ENCODE data around the gene LEKR1. TPM values are rescaled to one million over a fixed set of nuclear protein-coding genes. Genes with fewer than 3 reads are reported as not detected.

LEKR1 gene
- total and polyA plus RNA-seq, 2 of the 13 experiments (the other 11 are each of a cell fraction or from before 2014, with no cell fraction given): 0.49 to 1.5 TPM

- Histone ChIP-seq H4K20me1 (ENCODE audit: insufficient read depth, low read length) (no peaks in the 10 kb centered on the region), H3K9me3 (ENCODE audit: low read length) (no peaks in the 10 kb centered on the region), H3K4me1 (ENCODE audit: insufficient read depth, low read length) (no peaks in the 10 kb centered on the region), H3K79me2 (ENCODE audit: insufficient read depth, low read length) (no peaks in the 10 kb centered on the region), H3K9ac (ENCODE audit: insufficient read depth, low read depth, low read length) (no peak overlapping the region), H3K36me3 (replicated peaks in 1 of 2; ENCODE audit: control insufficient read depth in 1 of 2, insufficient read depth in 2 of 2, low read length in 2 of 2) (no peaks in the 10 kb centered on the region), H3K4me2 (ENCODE audit: low read depth, low read length) (no peak overlapping the region), H3K27me3 (ENCODE audit: control insufficient read depth in 1 of 2, insufficient read depth in 2 of 2, low read length in 2 of 2) (no peaks in the 10 kb centered on the region), H3K4me3 (replicated peaks in 1 of 3; ENCODE audit: insufficient read depth in 1 of 3, low read depth in 2 of 3, low read length in 3 of 3) (no peak overlapping the region), H2AFZ (ENCODE audit: low read length) (no peak overlapping the region), H3K27ac (ENCODE audit: extremely low read length, insufficient read depth, low read length) (no peak overlapping the region)
- CTCF ChIA-PET (ENCODE audit: low intra/inter-chr PET ratio, low total read pairs): no interaction called here
- under 1% methylated on average over 3 of the region's 3 CpGs for WGBS (ENCODE audit: low lambda C conversion rate)
- BruUV-seq (replicated peaks): no TSS peak
- no peak for TF ChIP-seq SP1 (IDR thresholded peaks at IDR 0.05)
- TF ChIP-seq SP1 (CRISPR knock-in tag; IDR thresholded peaks at IDR 0.05): no peak
- no peak for TF ChIP-seq ARNTL (CRISPR knock-in tag; IDR thresholded peaks at IDR 0.05)
- no peak for TF ChIP-seq ZFX (CRISPR knock-in tag; IDR thresholded peaks at IDR 0.05; ENCODE audit: low read depth)
- no peak for TF ChIP-seq E2F2 (CRISPR knock-in tag; IDR thresholded peaks at IDR 0.05; ENCODE audit: borderline replicate concordance)
- TF ChIP-seq KLF11 (CRISPR knock-in tag; IDR thresholded peaks at IDR 0.05): no peak
- TF ChIP-seq ZNF281 (CRISPR knock-in tag; IDR thresholded peaks at IDR 0.05; ENCODE audit: borderline replicate concordance): no peak
- FAIRE-seq (no peak), ATAC-seq (no peak), DNase-seq (ENCODE audit: low spot score) (no peak)
- intact Hi-C loops (cut with micrococcal nuclease; ENCODE audit: unreplicated experiment) (no loop called here), in situ Hi-C loops (cut with HindIII; ENCODE audit: extremely low pct_ligation_motif_present, low pct_unique_long_range_greater_than_20kb) (no loop called here)
- POLR2A ChIA-PET: no interaction called here
Observed at GRCh38 chr3:157051055-157051454, 224.9 kb downstream of the LEKR1 start.
